Endothelial cell of umbilical vein (primary cell): Measurements from ENCODE around the gene DPY19L3.

Experiments used
- CTCF ChIP-seq, 2 donors: IDR thresholded peaks; 1 replicate in 1 of 2; 2 replicates in 1 of 2; pipeline ENCODE4 v1.5.1; 2011; ENCODE audit warnings: low read length in 2 of 2, mild to moderate bottlenecking in 2 of 2, moderate library complexity in 2 of 2, control low read depth in 1 of 2, inconsistent platforms in 1 of 2, low read depth in 1 of 2; ENCODE audit not compliant: insufficient read depth in 1 of 2; ENCODE audit errors: extremely low read depth in 1 of 2
- EZH2 ChIP-seq: IDR thresholded peaks from 2 replicates; pipeline ENCODE4 v1.6.1; 2012; ENCODE audit warnings: borderline replicate concordance, low read depth, mild to moderate bottlenecking, moderate library complexity, low read length, inconsistent platforms; ENCODE audit not compliant: severe bottlenecking
- FOS ChIP-seq: IDR thresholded peaks from 2 replicates; pipeline ENCODE4 v1.6.1; 2011; ENCODE audit warnings: mild to moderate bottlenecking, low read length, moderate library complexity, borderline replicate concordance; ENCODE audit not compliant: insufficient read depth
- MAX ChIP-seq: IDR thresholded peaks from 2 replicates; pipeline ENCODE4 v1.6.1; 2011; ENCODE audit not compliant: insufficient read depth, insufficient read length
- MYC ChIP-seq: IDR thresholded peaks from one replicate; pipeline ENCODE4 v1.6.1; 2011; ENCODE audit warnings: mild to moderate bottlenecking, low read depth, low read length
- POLR2A ChIP-seq: IDR thresholded peaks from 2 replicates; pipeline ENCODE4 v1.6.1; 2012; ENCODE audit warnings: low read depth, mild to moderate bottlenecking, control low read depth, low read length

- TF ChIP-seq MAX (peak; percentile 63), CTCF (IDR thresholded peaks at IDR 0.05; ENCODE audit: extremely low read depth in 1 of 2, insufficient read depth in 1 of 2, low read depth in 1 of 2, low read length in 2 of 2) (no peak), MYC (peak; percentile 73), EZH2 (no peak), POLR2A (peak; percentile 98), FOS (no peak)
These were observed at the start of gene DPY19L3 for GRCh38 chr19:32405431-32406160.
